ENCODE results near the gene CBLN4. TPM values are rescaled to one million over a fixed set of nuclear protein-coding genes. Genes with fewer than 3 reads are reported as not detected.

The CBLN4 gene
- total and polyA plus RNA-seq, 2 experiments from 2014 or later = 2.5 to 2.6 TPM

DNA sequence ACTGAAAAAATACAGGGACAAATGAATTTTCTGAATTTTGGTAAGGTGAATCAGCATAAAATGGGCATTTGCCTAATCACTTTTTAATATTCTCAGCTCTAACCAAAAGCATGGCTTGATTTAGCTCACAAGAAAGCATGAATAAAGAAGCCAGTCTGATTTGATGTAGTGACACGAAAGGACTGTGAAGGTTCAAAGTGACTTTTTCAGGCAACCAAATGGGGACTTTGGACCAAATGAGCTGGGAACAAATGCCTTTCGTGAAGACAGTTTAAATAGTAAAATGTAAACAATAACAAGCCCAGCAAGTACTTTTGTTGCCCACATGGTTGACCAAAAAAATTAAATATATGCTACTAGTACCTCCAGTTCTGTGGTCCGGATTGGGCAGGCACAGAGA lies 12.9 kb upstream of the CBLN4 start:
- no peak overlapping the region for H3K4me3 ChIP-seq
- H4K20me1 ChIP-seq (ENCODE audit: insufficient read depth, poor library complexity, severe bottlenecking) = no peaks in the 10 kb centered on the region
- DNase-seq (ENCODE audit: low spot score) = no peak
- H3K27me3 ChIP-seq = no peaks in the 10 kb centered on the region
- H3K9me2 ChIP-seq (replicated peaks; ENCODE audit: insufficient read depth) = no peaks in the 10 kb centered on the region
- no peaks in the 10 kb centered on the region for H3K4me1 ChIP-seq (ENCODE audit: insufficient read depth)
- WGBS (ENCODE audit: low lambda C conversion rate, missing lambda C conversion rate) = 51% methylated on average over 3 of the region's 3 CpGs
- no peak overlapping the region for H2AFZ ChIP-seq
- TF ChIP-seq EZH2phosphoT487 (IDR thresholded peaks at IDR 0.05; ENCODE audit: low read depth, severe bottlenecking, unreplicated experiment) = no peak
- TF ChIP-seq, protein P1, sequence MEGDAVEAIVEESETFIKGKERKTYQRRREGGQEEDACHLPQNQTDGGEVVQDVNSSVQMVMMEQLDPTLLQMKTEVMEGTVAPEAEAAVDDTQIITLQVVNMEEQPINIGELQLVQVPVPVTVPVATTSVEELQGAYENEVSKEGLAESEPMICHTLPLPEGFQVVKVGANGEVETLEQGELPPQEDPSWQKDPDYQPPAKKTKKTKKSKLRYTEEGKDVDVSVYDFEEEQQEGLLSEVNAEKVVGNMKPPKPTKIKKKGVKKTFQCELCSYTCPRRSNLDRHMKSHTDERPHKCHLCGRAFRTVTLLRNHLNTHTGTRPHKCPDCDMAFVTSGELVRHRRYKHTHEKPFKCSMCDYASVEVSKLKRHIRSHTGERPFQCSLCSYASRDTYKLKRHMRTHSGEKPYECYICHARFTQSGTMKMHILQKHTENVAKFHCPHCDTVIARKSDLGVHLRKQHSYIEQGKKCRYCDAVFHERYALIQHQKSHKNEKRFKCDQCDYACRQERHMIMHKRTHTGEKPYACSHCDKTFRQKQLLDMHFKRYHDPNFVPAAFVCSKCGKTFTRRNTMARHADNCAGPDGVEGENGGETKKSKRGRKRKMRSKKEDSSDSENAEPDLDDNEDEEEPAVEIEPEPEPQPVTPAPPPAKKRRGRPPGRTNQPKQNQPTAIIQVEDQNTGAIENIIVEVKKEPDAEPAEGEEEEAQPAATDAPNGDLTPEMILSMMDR (IDR thresholded peaks at IDR 0.05; ENCODE audit: poor library complexity) = no peak
- TF ChIP-seq EZH2 (IDR thresholded peaks at IDR 0.05; ENCODE audit: borderline replicate concordance) = no peak
- H3K27ac ChIP-seq = no peak overlapping the region
- no peaks in the 10 kb centered on the region for H3K36me3 ChIP-seq (replicated peaks; ENCODE audit: insufficient read depth, low read depth)
- H3K4me2 ChIP-seq = no peak overlapping the region
- H3K9me3 ChIP-seq (ENCODE audit: low read depth) = no peaks in the 10 kb centered on the region
- H3K79me2 ChIP-seq = no peaks in the 10 kb centered on the region

GRCh38 chr20:56017560-56017959 lies 12.2 kb upstream of the CBLN4 start:
- Histone ChIP-seq H2AFZ (no peak overlapping the region), H4K20me1 (ENCODE audit: insufficient read depth, poor library complexity, severe bottlenecking) (no peaks in the 10 kb centered on the region), H3K9me3 (ENCODE audit: low read depth) (no peaks in the 10 kb centered on the region), H3K4me2 (no peak overlapping the region), H3K79me2 (no peaks in the 10 kb centered on the region), H3K27ac (no peak overlapping the region), H3K9me2 (replicated peaks; ENCODE audit: insufficient read depth) (no peaks in the 10 kb centered on the region), H3K36me3 (replicated peaks; ENCODE audit: insufficient read depth, low read depth) (no peaks in the 10 kb centered on the region), H3K27me3 (no peaks in the 10 kb centered on the region), H3K4me1 (ENCODE audit: insufficient read depth) (no peaks in the 10 kb centered on the region), H3K4me3 (no peak overlapping the region)
- WGBS (ENCODE audit: low lambda C conversion rate, missing lambda C conversion rate) = 51% methylated on average over 2 of the region's 2 CpGs
- DNase-seq (ENCODE audit: low spot score) = no peak
- TF ChIP-seq, protein P1 (IDR thresholded peaks at IDR 0.05; ENCODE audit: poor library complexity) = no peak
- no peak for TF ChIP-seq EZH2 (IDR thresholded peaks at IDR 0.05; ENCODE audit: borderline replicate concordance)
- no peak for TF ChIP-seq EZH2phosphoT487 (IDR thresholded peaks at IDR 0.05; ENCODE audit: low read depth, severe bottlenecking, unreplicated experiment)

DNA sequence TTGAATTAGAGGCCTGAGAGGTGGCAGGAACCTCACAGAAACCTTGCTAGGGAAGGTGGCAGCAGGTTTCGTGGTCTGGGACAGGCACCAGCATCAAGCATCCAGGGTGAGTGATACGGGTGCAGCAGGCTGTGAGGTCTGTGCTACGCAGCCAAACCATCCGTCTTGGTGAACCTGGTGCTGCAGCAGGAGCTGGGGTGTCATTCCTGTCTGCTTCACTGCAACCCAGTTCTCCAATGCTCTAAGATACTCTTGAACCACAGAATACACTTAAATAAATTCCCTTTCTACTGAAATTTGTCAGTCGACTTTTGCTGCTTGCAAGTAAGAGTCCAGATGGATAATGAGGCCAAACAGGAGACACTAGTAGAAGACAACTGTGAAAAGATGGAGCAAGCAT lies 9.7 kb upstream of the CBLN4 start:
- WGBS (ENCODE audit: low lambda C conversion rate, missing lambda C conversion rate) = 79% methylated on average over 5 of the region's 5 CpGs
- Histone ChIP-seq H3K4me1 (ENCODE audit: insufficient read depth) (no peaks in the 10 kb centered on the region), H3K27me3 (no peaks in the 10 kb centered on the region), H3K27ac (no peak overlapping the region), H3K9me3 (ENCODE audit: low read depth) (no peaks in the 10 kb centered on the region), H3K4me2 (no peak overlapping the region), H2AFZ (no peak overlapping the region), H3K36me3 (replicated peaks; ENCODE audit: insufficient read depth, low read depth) (no peaks in the 10 kb centered on the region), H3K79me2 (no peaks in the 10 kb centered on the region), H3K4me3 (no peak overlapping the region), H4K20me1 (ENCODE audit: insufficient read depth, poor library complexity, severe bottlenecking) (no peaks in the 10 kb centered on the region), H3K9me2 (replicated peaks; ENCODE audit: insufficient read depth) (no peaks in the 10 kb centered on the region)
- TF ChIP-seq EZH2 (IDR thresholded peaks at IDR 0.05; ENCODE audit: borderline replicate concordance) (no peak), EZH2phosphoT487 (IDR thresholded peaks at IDR 0.05; ENCODE audit: low read depth, severe bottlenecking, unreplicated experiment) (no peak)
- TF ChIP-seq, protein P1 (IDR thresholded peaks at IDR 0.05; ENCODE audit: poor library complexity) = no peak
- no peak for DNase-seq (ENCODE audit: low spot score)

GRCh38 chr20:56014151-56014550 lies 8.8 kb upstream of the CBLN4 start:
- H3K79me2 ChIP-seq = no peaks in the 10 kb centered on the region
- 61% methylated on average over 2 of the region's 2 CpGs for WGBS (ENCODE audit: low lambda C conversion rate, missing lambda C conversion rate)

More at GRCh38 chr20:56014151-56014550, 8.8 kb upstream of the CBLN4 start:
- no peak overlapping the region for H3K4me2 ChIP-seq
- H3K9me3 ChIP-seq (ENCODE audit: low read depth) = no peaks in the 10 kb centered on the region
- DNase-seq (ENCODE audit: low spot score) = no peak
- no peak overlapping the region for H3K4me3 ChIP-seq
- no peaks in the 10 kb centered on the region for H3K36me3 ChIP-seq (replicated peaks; ENCODE audit: insufficient read depth, low read depth)
- no peak overlapping the region for H2AFZ ChIP-seq
- TF ChIP-seq EZH2phosphoT487 (IDR thresholded peaks at IDR 0.05; ENCODE audit: low read depth, severe bottlenecking, unreplicated experiment) (no peak), EZH2 (IDR thresholded peaks at IDR 0.05; ENCODE audit: borderline replicate concordance) (no peak)
- TF ChIP-seq, protein P1 (IDR thresholded peaks at IDR 0.05; ENCODE audit: poor library complexity) = no peak
- H4K20me1 ChIP-seq (ENCODE audit: insufficient read depth, poor library complexity, severe bottlenecking) = no peaks in the 10 kb centered on the region
- H3K4me1 ChIP-seq (ENCODE audit: insufficient read depth) = no peaks in the 10 kb centered on the region
- H3K9me2 ChIP-seq (replicated peaks; ENCODE audit: insufficient read depth) = no peaks in the 10 kb centered on the region
- H3K27me3 ChIP-seq = no peaks in the 10 kb centered on the region
- H3K27ac ChIP-seq = no peak overlapping the region
